Measurements from ENCODE around the gene THSD7B.
"Not testable (repeated sequence)": the region's sequence is repeated elsewhere in the genome, so short reads cannot be mapped to it uniquely, and the experiment has no call there.

The THSD7B gene

DNA sequence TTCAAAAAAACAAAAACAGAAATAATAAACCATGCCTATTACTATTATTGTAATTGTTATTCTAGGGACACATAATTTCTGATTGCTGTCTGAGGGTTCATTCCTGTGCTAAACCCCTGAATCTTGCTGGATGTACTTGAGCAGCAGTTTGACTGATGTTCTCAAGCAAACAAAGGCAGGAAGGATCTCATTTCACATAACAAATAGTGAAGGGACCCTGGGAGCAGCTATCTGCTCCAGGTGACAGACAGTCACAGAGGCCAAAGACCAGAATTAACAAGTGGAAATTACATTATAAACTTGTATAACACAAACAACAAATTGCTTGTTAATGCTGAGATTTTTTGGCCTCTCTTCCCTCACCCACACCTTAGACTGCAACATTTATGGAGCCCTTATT is 284.2 kb downstream of the THSD7B start:
- no peak for DNase-seq

DNA sequence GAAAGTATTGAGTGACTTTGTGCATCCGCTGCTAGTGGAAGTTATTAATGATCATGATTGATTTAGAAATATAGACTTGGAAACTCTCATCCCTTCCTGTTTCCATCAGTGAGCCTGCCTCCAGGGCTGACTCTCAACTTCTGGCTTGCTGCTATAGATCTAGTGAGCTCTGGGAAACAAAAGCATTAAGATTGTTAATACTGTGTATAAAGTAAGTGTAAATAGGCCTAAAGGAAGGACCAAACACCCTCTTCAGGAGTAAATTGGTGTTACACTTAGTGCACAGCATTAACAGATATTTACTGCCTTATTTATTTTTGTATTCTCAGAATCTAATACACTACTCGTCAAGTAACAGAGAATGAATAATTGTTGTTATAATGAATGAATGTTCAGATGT is 285.6 kb downstream of the THSD7B start:
- no peak for DNase-seq

DNA sequence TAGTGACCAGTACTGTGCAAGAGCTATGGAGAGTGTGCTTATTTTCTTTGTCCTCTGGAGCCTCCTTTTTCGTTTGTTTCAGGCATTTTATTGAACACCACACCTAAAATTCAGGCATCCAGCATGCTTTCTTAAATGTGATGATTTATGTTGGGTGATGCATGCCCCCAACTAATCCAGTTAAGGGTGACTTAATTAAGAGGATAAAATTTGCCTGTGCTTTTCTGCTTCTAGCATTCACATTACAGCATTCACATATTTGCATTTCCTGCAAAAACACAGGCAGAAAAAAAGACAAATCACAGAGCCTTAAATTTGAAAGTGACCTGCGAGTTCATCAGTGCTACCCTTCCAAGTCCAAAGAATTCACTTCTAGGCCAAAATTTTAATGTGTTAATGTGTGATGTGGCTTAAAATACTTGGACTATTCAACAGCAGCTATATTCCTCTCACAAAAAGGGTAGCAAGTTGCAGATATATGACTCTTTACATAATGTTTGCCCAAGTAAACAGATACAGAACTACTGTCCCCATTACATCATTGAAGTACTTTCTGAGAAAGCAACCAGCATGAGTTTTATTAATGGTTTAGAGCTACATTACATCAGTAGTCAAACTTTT is 286.5 kb downstream of the THSD7B start:
- DNase-seq, result no peak

DNA sequence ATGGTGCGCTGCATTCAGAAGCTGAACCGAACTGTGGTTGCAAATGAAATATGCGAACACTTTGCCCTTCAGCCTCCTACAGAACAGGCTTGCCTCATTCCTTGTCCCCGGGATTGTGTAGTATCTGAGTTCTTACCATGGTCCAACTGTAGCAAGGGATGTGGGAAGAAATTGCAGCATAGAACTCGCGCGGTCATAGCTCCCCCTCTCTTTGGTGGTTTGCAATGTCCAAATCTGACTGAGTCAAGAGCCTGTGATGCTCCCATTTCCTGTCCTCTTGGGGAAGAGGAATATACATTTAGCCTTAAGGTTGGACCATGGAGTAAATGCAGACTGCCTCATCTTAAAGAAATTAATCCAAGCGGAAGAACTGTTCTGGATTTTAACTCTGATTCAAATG is 291.4 kb downstream of the THSD7B start:
- no peak for DNase-seq

DNA sequence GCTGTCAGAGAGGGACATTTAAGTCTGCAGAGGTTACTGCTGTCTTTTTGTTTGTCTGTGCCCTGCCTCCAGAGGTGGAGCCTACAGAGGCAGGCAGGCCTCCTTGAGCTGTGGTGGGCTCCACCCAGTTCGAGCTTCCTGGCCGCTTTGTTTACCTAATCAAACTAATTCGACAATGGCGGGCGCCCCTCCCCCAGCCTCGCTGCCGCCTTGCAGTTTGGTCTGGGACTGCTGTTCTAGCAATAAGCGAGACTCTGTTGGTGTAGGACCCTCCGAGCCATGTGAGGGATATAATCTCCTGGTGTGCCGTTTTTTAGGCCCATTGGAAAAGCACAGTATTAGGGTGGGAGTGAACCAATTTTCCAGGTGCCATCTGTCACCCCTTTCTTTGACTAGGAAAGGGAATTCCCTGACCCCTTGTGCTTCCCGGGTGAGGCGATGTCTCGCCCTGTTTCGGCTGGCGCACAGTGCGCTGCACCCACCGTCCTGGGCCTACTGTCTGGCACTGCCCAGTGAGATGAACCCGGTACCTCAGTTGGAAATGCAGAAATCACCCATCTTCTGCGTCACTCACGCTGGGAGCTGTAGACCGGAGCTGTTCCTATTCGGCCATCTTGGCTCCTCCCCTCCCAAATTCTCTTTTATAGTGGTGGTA is 310.9 kb downstream of the THSD7B start:
- DNase-seq, result not testable (repeated sequence)

DNA sequence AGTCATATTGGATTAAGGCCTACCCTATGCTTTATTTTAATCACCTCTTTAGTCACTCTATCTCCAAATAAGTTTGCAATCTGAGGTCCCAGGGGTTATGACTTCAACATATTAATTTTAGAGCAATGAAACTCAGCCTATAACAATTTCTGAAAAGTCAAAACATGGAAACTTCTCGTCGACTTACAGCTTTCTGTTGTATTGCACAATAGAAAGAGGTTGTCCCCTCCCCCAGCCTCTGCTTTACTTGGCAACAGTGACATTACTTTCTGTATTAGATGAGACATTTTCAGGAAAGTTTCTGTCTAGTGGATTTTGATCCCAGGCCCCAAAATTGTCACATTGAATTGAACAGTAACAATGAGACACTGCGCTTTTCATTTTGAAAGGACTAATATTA is 326.4 kb downstream of the THSD7B start:
- DNase-seq, result no peak

DNA sequence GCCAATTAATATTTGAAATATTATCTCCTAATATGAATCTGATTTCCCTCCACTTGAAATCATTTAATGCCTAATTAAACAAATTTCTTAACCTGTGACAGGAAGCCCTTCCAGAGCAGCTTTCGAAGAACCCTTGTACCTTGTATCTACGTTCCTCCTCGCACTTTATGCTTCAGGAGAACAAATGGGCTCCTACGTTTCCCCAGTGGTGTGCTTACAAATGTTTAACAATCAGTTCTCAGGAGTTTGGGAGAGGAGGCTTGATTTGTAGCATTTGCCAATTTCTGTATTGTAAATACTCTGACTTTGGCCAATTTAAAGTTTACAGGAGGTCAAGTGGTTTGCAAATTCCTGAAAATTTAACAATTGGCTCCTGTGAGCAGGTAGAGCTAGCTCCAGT is 327.8 kb downstream of the THSD7B start:
- DNase-seq, result no peak

DNA sequence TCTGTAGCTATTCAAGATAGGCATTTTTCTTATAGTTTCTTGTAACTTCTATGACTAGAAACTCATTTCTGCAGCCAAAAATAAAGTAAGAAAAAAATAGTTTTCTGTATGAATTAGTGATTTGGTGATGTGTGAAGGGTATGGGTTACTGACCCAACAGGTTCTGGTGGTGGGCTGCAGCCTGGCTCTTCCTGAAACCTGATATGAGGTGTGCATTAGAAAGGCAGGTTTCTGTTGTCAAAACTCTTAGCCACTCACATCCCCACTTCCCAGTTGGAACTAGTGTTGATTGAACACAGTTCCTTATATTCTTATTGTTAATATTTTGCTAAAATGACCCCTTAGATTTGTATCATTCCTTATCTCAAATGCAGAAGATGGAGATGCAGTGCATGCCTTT is 330.8 kb downstream of the THSD7B start:
- no peak for DNase-seq

DNA sequence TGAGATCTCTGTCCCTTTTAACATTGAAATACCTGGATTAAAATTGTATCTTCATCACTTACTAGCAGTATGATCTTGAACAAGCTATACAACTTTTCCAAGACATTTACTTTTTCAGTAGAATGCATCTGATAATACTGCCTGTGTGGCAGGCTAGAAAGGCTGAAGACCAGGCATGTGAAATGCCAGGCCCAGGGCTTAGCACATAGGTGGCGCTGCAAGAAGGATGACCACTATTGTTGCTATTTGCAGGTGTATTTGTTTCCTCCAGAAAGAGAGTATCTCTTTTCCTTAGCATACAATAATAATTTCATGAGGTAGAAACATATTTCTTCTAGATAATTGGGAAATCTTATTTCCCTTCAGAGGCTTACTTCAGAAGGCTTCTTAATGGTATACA is 331.3 kb downstream of the THSD7B start:
- DNase-seq, result no peak

DNA sequence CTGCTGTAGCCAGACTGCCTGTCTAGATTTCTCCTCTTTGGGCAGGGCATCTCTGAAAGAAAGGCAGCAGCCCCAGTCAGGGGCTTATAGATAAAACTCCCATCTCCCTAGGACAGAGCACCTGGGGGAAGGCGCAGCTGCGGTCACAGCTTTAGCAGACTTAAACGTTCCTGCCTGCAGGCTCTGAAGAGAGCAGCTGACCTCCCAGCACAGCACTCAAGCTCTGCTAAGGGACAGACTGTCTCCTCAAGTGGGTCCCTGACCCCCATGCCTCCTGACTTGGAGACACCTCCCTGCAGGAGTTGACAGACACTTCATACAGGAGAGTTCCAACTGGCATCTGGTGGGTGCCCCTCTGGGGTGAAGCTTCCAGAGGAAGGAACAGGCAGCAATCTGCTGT is 336.5 kb downstream of the THSD7B start:
- not testable (repeated sequence) for DNase-seq

DNA sequence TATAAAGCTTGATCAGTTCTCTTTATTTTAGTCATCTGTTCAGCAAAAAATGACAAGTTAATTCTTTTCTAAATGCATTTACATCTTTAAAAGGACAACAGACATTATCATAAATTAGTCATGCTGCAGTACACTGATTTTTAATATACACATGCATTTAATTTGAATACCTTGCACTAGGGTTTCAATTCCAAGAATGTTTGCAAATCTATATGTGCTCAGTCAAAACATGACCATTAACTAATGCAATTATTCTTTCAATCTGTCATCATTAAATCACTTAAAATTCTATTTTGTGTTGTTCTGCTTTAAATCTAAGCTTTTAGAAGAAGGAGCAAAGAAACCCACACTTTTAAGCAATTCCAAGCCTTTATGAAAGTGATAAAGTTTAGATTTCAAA is 342.6 kb downstream of the THSD7B start:
- DNase-seq, result no peak

DNA sequence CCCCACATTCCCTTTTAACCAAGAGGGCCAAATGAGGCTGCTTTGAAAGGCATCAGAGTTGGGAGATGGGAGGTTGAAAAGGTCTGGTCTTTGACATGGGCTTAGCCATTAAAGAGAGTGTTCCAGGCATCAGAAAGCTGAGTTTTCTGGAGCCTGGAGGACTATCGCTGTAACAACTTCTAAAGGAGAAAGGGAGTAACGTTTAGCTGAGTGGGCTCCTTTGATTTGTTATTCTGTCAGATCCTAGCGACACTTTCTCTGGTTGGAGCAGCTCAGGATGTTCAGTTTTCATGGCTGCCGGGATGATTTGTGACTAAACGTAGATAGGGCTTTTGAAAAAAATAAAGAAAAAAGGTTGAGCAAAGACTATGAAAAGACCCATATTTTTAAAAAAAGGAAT is 346.6 kb downstream of the THSD7B start:
- no peak for DNase-seq

DNA sequence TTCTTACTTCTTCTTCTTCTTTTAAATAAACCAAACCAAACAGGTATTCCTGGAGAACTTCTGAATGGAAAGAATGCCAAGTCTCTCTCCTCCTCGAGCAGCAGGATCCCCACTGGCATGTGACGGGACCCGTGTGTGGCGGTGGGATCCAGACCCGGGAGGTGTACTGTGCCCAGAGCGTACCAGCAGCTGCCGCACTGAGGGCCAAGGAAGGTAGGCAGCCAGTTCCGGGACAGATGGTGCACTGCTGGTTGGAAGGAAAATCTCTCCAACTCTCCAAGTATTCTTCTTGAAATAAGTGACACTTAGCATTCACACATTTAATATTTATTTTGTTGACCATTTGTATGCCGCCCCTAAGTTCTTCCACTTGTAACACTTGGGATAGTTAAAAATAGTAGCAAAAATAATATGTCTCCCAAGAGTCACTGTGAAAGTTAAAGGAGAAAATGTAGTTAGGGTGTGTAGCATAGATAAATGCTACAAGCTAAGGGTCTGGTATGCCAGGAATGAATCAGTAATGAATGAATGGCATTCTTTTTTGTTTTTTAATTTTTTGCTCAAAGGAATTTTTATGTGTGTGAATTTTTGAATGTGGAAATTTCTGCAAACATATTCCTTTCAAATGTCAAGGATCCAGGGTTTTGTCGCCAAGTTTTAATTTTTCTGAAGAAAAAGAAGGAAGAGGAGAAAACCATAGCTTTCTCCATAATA is 349.9 kb downstream of the THSD7B start:
- no peak for DNase-seq

DNA sequence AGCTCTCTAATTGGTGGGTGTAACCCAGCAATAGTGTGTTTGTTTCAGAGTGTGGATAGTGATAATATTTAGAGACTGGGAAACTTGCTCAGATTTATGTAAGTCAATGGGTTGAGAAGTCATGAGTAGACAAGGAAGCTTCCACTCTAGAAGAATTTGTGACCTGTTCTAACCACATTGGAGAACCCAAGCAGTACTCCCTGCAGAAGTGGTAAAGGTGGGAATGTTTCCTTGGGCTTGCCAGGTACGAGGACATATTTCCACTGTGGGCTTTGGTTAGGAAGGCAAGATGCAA is 350.4 kb downstream of the THSD7B start:
- DNase-seq, result no peak

DNA sequence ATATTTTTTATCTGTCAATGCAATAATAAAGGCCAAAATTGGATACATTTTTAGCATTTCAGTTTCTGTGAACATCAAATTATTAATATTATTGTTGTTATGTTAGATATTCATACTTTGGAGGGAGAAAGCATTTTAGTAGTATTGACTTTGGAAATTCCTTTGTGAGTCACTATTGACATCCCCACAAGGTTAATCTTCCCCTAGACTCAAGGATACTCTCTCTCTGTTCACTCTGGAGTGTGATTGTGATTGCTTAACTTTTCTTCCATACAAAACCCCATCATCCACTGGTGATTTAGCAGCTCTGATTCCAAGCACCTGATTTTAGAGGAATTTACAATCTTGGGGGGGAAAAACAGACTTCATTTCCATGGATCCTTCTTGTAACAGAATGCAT is 352.0 kb downstream of the THSD7B start:
- DNase-seq, result no peak

DNA sequence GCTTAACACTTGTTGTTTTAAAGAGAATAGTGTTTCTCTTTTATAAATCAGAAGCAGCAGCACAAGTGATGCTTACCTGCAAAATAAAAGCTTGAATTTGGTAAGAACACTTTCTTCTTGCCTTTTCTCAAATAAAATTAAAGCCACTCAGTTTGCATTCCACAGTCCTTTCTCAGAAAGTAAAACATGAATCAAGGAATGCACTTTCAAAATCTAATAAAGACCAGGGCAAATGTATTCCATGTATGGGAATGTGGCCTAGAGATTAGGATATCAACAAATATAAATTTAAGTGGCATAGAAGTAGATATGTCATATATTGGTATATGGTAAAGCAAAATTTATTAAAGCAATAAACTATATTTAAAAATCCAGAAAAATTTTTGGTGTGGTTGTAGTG is 352.8 kb downstream of the THSD7B start:
- DNase-seq, result no peak

DNA sequence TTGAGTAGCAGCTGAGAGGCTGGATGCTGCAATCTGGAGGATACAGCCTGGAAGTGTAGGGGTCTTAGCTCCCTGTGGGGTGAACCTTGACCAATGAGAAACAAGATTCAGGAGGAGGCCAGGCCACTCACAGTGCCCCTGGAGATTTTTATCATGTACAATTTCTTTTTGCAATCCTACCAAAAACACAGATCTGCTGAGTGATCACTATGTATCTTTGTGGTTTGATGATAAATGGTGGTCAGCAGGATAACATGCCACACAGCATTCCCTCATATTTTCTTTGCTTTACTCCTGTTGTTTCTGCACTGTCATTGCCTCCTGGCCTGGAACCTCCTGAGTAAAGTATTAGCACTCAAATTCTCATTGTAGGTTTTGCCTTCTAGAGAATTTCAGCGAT is 357.9 kb downstream of the THSD7B start:
- no peak for DNase-seq

DNA sequence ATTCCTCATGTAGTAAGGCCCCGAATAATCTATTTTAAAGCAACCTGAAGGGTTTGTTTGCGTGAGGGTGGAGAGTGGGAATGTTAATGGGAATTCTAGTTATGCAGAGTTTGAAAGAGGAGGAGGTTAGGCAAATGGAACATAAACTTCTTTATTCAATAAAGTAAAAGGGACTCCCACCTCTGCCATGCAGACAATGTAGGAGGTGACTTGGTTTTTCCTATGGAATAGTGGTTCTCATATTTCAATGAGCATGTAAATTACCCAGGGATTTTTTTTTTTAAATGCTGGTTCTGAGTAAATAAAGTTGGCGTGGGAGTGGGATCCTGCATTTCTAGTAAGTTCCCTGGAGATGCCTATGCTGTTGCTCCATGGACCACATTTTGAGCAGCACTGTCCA is 367.9 kb downstream of the THSD7B start:
- DNase-seq, result no peak

DNA sequence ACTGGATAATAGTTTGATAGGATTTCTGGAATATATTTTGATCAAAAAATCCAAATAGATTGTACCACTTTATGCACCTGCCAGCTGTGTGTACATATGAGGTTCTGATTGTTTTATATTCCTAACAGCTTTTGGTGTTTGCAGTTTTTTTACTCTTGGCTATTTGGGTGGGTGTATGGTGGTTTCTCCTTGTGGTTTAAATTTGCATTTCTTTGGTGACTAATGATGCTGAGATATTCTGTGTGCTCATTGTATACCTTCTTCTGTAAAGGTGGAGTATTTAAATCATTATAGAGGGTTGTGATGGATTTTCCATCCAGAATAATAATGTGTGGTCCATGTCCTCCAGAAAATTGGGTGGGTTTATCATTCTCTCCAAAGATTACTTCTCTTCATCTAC is 372.9 kb downstream of the THSD7B start:
- DNase-seq, result no peak

DNA sequence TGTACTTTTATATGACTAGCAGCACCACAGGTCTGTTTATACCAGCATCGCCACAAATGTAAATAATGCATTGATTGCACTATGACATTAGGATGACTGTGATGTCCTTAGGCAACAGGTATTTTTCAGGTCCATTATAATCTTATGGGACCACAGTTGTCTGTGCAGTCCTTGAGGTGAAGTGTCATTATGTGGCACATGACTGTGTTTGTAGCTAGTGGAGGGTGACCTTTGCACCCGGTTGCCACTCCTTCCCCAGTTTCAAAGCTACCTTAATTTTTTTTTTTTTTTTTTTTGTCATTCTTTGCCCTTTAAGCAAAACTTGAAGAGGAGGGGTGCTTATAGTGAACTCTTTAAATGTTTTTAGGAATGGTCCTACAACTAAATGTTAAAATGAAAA is 386.4 kb downstream of the THSD7B start:
- DNase-seq, result no peak

DNA sequence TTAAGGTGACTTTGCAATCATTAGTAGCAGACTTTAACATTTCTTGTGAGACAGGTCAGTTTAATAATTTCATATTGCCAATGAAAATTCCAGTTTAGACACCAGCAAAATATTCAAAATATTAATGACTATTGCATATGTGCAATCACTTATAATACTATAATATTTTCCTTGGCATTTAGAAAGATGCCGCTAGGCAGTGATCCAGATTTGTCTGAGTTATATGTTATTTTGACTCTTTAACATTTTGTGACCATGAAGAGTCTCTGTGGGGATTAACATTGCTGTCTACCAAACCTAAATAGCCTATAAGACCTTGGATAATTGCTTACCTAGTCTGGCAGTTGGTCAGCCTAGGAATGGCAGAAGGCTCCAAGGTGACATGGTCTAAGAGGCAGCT is 389.6 kb downstream of the THSD7B start:
- no peak for DNase-seq

DNA sequence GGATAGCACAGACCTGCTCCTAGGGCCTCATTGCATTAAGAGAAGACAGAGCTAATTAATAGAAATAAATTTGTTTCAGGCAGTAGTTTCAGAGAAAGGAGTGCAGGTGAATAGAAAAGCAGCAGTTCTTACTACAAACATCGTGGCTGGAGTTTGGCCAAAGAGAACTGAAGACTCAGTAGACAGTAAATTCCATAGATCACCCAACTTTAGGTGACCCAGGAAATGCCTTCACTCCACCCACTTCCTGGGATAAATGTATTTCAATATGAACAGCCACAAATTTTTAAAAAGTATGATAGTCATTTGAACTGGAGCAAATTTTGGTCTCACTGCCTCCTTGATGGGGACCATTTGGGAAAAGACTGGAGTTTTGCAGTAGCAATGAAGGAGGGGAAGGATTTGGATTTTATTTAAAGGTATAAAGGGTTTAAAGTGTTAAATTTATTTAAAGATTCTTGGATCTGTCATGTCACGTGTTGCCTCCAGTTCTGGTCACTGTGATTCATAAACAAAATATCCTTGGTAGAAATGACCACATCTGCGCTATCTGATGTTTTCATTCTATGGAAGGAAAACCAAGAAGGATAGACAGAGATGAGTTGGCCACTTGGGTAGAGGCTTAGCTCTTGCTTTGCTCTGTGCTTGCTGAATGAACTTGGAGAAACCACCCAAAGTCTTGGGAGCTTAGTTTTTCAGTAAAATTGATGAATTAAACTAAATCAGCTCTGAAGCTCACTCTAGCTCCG is 390.2 kb downstream of the THSD7B start:
- no peak for DNase-seq

DNA sequence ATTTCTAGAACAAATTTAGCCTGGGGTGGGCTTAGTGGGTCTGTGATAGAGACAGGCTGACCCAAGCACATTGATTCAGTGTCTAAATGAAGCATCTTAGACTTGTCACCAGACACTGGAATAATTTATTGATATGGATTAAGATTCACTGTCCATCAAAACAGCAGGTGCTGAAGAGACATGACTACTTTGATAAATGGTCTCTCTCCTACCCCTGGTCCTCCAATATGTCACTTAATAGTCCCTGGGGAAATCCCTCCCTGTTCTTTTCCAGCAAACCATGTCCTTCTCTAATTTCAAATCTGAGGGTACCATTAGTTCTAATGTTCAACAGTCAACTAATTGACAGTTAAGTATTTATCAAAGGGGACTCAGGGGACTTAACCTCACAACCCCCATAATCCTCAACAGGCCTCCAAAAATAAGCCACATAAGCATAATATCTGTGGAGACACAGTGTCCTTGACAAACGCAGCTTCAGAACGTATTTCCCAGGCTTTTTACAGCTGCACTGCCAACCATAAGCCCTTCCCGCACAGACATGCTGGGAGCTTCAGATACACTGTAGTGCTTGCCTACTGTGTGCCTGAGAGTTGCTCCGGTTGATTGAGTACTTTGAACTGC is 391.0 kb downstream of the THSD7B start:
- DNase-seq, result no peak

DNA sequence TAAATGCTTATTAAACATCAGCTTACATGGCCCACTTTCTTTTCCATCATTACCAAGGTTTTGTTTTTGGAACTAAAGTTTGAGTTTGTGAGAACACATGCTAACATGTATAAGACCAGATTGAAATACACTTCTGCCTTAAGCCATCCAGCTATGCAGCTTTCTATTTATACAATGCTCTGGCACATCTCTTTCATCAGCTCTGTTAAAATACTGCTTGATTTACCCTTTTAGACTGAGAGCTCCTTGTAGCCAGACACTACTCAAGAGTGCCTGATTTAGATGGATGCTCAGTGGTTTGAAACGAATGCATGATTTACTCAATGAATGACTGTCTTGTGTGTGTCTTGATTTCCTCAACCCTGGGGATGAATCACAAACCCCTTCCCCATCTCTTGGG is 392.5 kb downstream of the THSD7B start:
- no peak for DNase-seq
